IMR-90 (cell line): ENCODE results near the gene DAGLA. TPM values are rescaled to one million over a fixed set of nuclear protein-coding genes. Genes with fewer than 3 reads are reported as not detected.

Experiments
- ATAC-seq: fragments of 200-7000 bp; cut with Tn5 transposase; 2 replicates; pipeline ENCODE4 v1.9.1; 2020; ENCODE audit warnings: low read depth, mild to moderate bottlenecking, moderate library complexity
- BruUV-seq: library from RNA; stranded (reverse); fragments of 400-500 nt; replicated peaks from 2 replicates; lab custom pipeline; 2021; lab: Mats Ljungman, UMichigan
- CTCF ChIA-PET: fragments of 300-600 bp; formaldehyde crosslinking; extraction: SDS; loops from one replicate; lab custom pipeline; 2021; ENCODE audit warnings: antibody characterized with exemption; lab: Yijun Ruan, JAX
- POLR2A ChIA-PET: fragments of 300-600 bp; sonication (Branson Sonifier 250); formaldehyde crosslinking; loops from one replicate; lab custom pipeline; 2022; ENCODE audit warnings: antibody characterized with exemption; ENCODE audit not compliant: unreplicated experiment; lab: Charles Lee
- DNase-seq: peaks from one replicate; pipeline ENCODE4 v3.0.0; 2013
- H2AFZ ChIP-seq: replicated peaks from 2 replicates; pipeline ENCODE3; 2013; ENCODE audit warnings: low read length, mild to moderate bottlenecking; ENCODE audit not compliant: poor library complexity
- H2AK5ac ChIP-seq: 2 replicates; pipeline ENCODE4 v1.6.1; 2013; ENCODE audit warnings: low read depth, low read length, inconsistent platforms
- H2AK9ac ChIP-seq: replicated peaks from 2 replicates; pipeline ENCODE3; 2013; ENCODE audit warnings: mild to moderate bottlenecking, low read depth, low read length, moderate library complexity; ENCODE audit not compliant: poor library complexity
- H2BK120ac ChIP-seq: 2 replicates; pipeline ENCODE4 v1.6.1; 2013; ENCODE audit warnings: low read depth, low read length, inconsistent platforms
- H2BK15ac ChIP-seq: 3 replicates; pipeline ENCODE4 v1.6.1; 2013; ENCODE audit warnings: low read depth, low read length, inconsistent platforms
- H2BK20ac ChIP-seq: 2 replicates; pipeline ENCODE4 v1.6.1; 2013; ENCODE audit warnings: low read depth, mild to moderate bottlenecking, inconsistent platforms, low read length, moderate library complexity
- H2BK5ac ChIP-seq: 2 replicates; pipeline ENCODE4 v1.6.1; 2013; ENCODE audit warnings: mild to moderate bottlenecking, low read depth, low read length, inconsistent platforms; ENCODE audit not compliant: poor library complexity, severe bottlenecking
- H3K14ac ChIP-seq: replicated peaks from 2 replicates; pipeline ENCODE4 v1.6.1; 2013; ENCODE audit warnings: low read depth, low read length, inconsistent platforms
- H3K18ac ChIP-seq: 2 replicates; pipeline ENCODE4 v1.6.1; 2013; ENCODE audit warnings: low read depth, low read length, control low read depth
- H3K23ac ChIP-seq: 2 replicates; pipeline ENCODE4 v1.6.1; 2013; ENCODE audit warnings: low read depth, low read length, inconsistent platforms
- H3K27ac ChIP-seq: 2 replicates; pipeline ENCODE4 v1.5.1; 2013; ENCODE audit warnings: mild to moderate bottlenecking, control low read depth, low read length; ENCODE audit not compliant: insufficient read depth
- H3K27me3 ChIP-seq: 2 replicates; pipeline ENCODE4 v1.6.1; 2013; ENCODE audit warnings: low read length; ENCODE audit not compliant: control insufficient read depth, insufficient read depth
- H3K36me3 ChIP-seq: 2 replicates; pipeline ENCODE4 v1.6.1; 2013; ENCODE audit warnings: low read length, mixed read lengths; ENCODE audit not compliant: control insufficient read depth, insufficient read depth
- H3K4ac ChIP-seq: 2 replicates; pipeline ENCODE4 v1.6.1; 2013; ENCODE audit warnings: low read depth, low read length, inconsistent platforms
- H3K4me1 ChIP-seq: 2 replicates; pipeline ENCODE4 v1.6.1; 2013; ENCODE audit warnings: low read length, mixed read lengths; ENCODE audit not compliant: control insufficient read depth, insufficient read depth
- H3K4me2 ChIP-seq: 2 replicates; pipeline ENCODE4 v1.6.1; 2013; ENCODE audit warnings: low read depth, mild to moderate bottlenecking, control low read depth, low read length, moderate library complexity
- H3K4me3 ChIP-seq: 2 replicates; pipeline ENCODE4 v1.5.1; 2013; ENCODE audit warnings: low read depth, mild to moderate bottlenecking, control low read depth, low read length, moderate library complexity; ENCODE audit not compliant: insufficient read depth
- H3K56ac ChIP-seq: 2 replicates; pipeline ENCODE4 v1.6.1; 2013; ENCODE audit warnings: low read length, inconsistent platforms; ENCODE audit not compliant: insufficient read depth; ENCODE audit errors: extremely low read depth
- H3K79me1 ChIP-seq, 2 experiments: 2 replicates each; pipeline ENCODE4 v1.6.1; 2013; ENCODE audit warnings: low read length in 2 of 2, inconsistent platforms in 1 of 2, low read depth in 1 of 2
- H3K9ac ChIP-seq: 2 replicates; pipeline ENCODE4 v1.6.1; 2013; ENCODE audit warnings: low read depth, low read length, control low read depth
- H3K9me1 ChIP-seq: 2 replicates; pipeline ENCODE4 v1.6.1; 2013; ENCODE audit warnings: low read length, inconsistent platforms; ENCODE audit not compliant: insufficient read depth
- H3K9me3 ChIP-seq: 2 replicates; pipeline ENCODE4 v1.6.1; 2013; ENCODE audit warnings: low read length; ENCODE audit not compliant: control insufficient read depth, insufficient read depth
- H4K20me1 ChIP-seq: 2 replicates; pipeline ENCODE4 v1.6.1; 2013; ENCODE audit warnings: low read length, inconsistent platforms; ENCODE audit not compliant: insufficient read depth
- H4K5ac ChIP-seq: 2 replicates; pipeline ENCODE4 v1.6.1; 2013; ENCODE audit warnings: mild to moderate bottlenecking, low read depth, low read length, control low read depth
- H4K8ac ChIP-seq, 2 experiments: 2 replicates each; pipeline ENCODE4 v1.6.1; 2013; ENCODE audit warnings: low read depth in 2 of 2, low read length in 2 of 2, control low read depth in 1 of 2, inconsistent platforms in 1 of 2
- H4K91ac ChIP-seq: 2 replicates; pipeline ENCODE4 v1.6.1; 2013; ENCODE audit warnings: low read depth, low read length, inconsistent platforms; ENCODE audit not compliant: insufficient read depth
- BHLHE40 ChIP-seq: fragments of 150-350 bp; IDR thresholded peaks from 2 replicates; pipeline ENCODE4 v1.6.1; 2016; ENCODE audit warnings: mild to moderate bottlenecking, low read depth, low read length
- NFE2L2 ChIP-seq: fragments of 150-350 bp; IDR thresholded peaks from 2 replicates; pipeline ENCODE4 v1.6.1; 2016; ENCODE audit warnings: low read depth, mild to moderate bottlenecking, low read length
- POLR2A ChIP-seq: IDR thresholded peaks from 2 replicates; pipeline ENCODE4 v1.6.1; 2012; ENCODE audit warnings: mild to moderate bottlenecking, low read depth, low read length
- RCOR1 ChIP-seq: IDR thresholded peaks from 2 replicates; pipeline ENCODE4 v1.6.1; 2012; ENCODE audit warnings: mild to moderate bottlenecking, low read length, improper control_type of control experiment; ENCODE audit not compliant: insufficient replicate concordance
- WGBS, 2 experiments: methylation state at CpG; one replicate each; pipeline versions ENCODE4 v1.1.5 to v1.1.7; 2013; ENCODE audit warnings: missing lambda C conversion rate in 2 of 2; ENCODE audit not compliant: insufficient read length in 1 of 2; ENCODE audit errors: extremely low coverage in 2 of 2; 5-methylcytosine and 5-hydroxymethylcytosine counted together
- dilution Hi-C: fragments of 300-500 bp; cut with HindIII; formaldehyde crosslinking; loops from one replicate; pipeline ENCODE4 v1.14.3; 2018; ENCODE audit warnings: low sequenced_read_pairs; ENCODE audit not compliant: unreplicated experiment
- in situ Hi-C: fragments of 300-500 bp; cut with MboI; formaldehyde crosslinking; loops from 3 replicates; pipeline ENCODE4 v1.14.3; 2019; ENCODE audit warnings: low sequenced_read_pairs, inconsistent platforms, mixed read lengths
- intact Hi-C: fragments of 100-400 bp; cut with micrococcal nuclease; formaldehyde crosslinking; loops from 2 replicates; pipeline ENCODE4 v1.10.0; 2022
- polyA plus RNA-seq, 3 experiments: library from polyadenylated mRNA; depleted of rRNA; stranded (reverse); fragments of >200 nt; gene quantifications; 2 replicates each; pipeline ENCODE4 v1.2.3, GENCODE V29; 2012; ENCODE audit warnings: low replicate concordance in 1 of 3
- total RNA-seq: library from RNA; depleted of rRNA; stranded (reverse); fragments of >200 nt; gene quantifications from 2 replicates; pipeline ENCODE4 v1.2.3, GENCODE V29; 2012
- TF ChIP-seq, protein P1 (sequence below): fragments of 150-350 bp; IDR thresholded peaks from 2 replicates; pipeline ENCODE4 v1.6.1; 2016; ENCODE audit warnings: low read depth, mild to moderate bottlenecking, low read length, moderate library complexity, borderline replicate concordance

Gene DAGLA
- total and polyA plus RNA-seq, 2 of the 4 experiments (the other 2 are of a cell fraction): 0.90 to 3.8 TPM

DNA sequence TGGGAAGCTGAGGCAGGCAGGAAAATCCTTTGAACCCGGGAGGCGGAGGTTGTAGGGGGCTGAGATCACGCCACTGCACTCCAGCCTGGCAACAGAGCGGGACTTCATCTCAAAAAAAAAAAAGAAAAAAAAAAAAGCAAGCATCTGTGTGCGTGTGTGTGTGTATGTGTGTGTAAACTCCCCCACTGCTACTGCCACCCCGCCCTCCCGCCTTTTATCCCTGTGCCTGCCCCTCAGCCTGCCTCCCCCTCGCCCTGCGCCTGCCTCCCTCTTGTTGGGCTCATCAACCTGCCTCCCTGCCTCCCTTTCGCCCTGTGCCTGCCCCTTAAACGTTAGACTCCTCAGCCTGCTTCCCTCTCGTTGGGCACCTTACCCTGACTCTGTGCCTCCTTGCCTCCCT is 94.2 kb downstream of the DAGLA start:
- Histone ChIP-seq H2BK120ac (no peak overlapping the region), H3K14ac (no peak overlapping the region), H3K9me3 (no peaks in the 10 kb centered on the region), H3K4me3 (no peak overlapping the region), H4K8ac (no peak overlapping the region), H3K56ac (no peak overlapping the region), H3K4ac (no peak overlapping the region), H2AFZ (no peak overlapping the region), H2BK15ac (no peak overlapping the region), H2AK5ac (no peak overlapping the region), H3K18ac (no peak overlapping the region), H2BK5ac (no peak overlapping the region), H3K79me1 (no peaks in the 10 kb centered on the region), H3K36me3 (no peaks in the 10 kb centered on the region), H3K23ac (no peak overlapping the region), H2BK20ac (no peak overlapping the region), H3K27ac (no peak overlapping the region), H4K91ac (no peak overlapping the region), H4K20me1 (no peaks in the 10 kb centered on the region), H2AK9ac (no peak overlapping the region), H3K4me1 (peaks cover 6% of the 10 kb centered on the region), H4K5ac (no peak overlapping the region), H3K27me3 (no peaks in the 10 kb centered on the region), H3K4me2 (no peak overlapping the region), H3K9me1 (no peaks in the 10 kb centered on the region), H3K9ac (no peak overlapping the region)
- 74% methylated on average over 3 of the region's 12 CpGs; no CpG with 5 or more reads in 1 of the 2 experiments for WGBS, 2 experiments
- dilution Hi-C loops (no loop called here), intact Hi-C loops (no loop called here), in situ Hi-C loops (no loop called here)
- CTCF ChIA-PET: no interaction called here
- TF ChIP-seq RCOR1: no peak
- TF ChIP-seq NFE2L2: no peak
- TF ChIP-seq POLR2A: no peak
- TF ChIP-seq, protein P1, sequence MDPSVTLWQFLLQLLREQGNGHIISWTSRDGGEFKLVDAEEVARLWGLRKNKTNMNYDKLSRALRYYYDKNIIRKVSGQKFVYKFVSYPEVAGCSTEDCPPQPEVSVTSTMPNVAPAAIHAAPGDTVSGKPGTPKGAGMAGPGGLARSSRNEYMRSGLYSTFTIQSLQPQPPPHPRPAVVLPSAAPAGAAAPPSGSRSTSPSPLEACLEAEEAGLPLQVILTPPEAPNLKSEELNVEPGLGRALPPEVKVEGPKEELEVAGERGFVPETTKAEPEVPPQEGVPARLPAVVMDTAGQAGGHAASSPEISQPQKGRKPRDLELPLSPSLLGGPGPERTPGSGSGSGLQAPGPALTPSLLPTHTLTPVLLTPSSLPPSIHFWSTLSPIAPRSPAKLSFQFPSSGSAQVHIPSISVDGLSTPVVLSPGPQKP: no peak
- TF ChIP-seq BHLHE40: no peak
- DNase-seq: no peak
- ATAC-seq: no peak
- BruUV-seq: no TSS peak
- POLR2A ChIA-PET: no interaction called here
